Measurements from ENCODE around the gene SSBP2. TPM values are rescaled to one million over a fixed set of nuclear protein-coding genes. Genes with fewer than 3 reads are reported as not detected.

The SSBP2 gene
- total RNA-seq, 4 donors from 2014 or later, result 48.6 to 80.4 (median 71.9) TPM

DNA sequence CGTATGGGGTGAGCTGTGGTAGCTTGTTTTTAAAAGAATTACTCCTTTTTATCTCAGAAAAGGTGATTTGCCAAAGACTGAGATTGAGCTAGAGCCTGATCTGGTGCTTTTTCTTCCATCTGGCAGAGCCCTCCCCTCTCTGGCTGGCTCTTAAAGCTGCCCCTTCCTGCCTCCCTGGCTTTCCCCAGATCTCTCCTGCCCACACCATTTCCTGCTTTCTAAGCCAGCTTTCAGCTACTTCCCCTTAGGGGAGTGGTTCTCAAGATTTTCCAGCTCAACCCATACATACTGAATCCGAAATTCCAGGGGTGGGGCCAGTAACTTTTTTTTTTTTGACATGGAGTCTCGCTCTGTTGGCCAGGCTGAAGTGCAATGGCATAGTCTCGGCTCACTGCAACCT lies 352.2 kb downstream of the SSBP2 start:
- TF ChIP-seq CTCF (IDR thresholded peaks at IDR 0.05; ENCODE audit: low read depth), result no peak

GRCh38 chr5:81397176-81397575 lies 353.7 kb downstream of the SSBP2 start:
- no peak for TF ChIP-seq CTCF (IDR thresholded peaks at IDR 0.05; ENCODE audit: low read depth)

DNA sequence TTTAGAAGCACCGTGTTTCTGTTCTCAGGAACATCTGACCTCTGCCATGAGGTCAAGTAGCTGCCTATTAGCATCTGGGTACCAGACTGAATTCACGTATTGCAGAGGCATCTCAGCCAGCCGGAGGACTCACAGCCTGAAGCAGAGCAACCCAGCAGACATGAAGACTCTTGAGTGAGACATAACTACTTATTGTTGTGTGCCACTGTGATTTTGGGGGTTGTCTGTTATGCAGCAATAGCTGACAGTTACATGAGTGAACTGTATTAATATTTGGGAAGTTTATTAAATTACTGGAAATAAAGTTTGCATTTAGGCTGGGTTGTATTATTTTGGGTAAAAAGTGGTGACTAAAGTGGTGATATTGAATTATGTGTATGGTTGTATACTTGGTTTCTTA lies 355.6 kb downstream of the SSBP2 start:
- TF ChIP-seq CTCF (IDR thresholded peaks at IDR 0.05; ENCODE audit: low read depth), result no peak

GRCh38 chr5:81393783-81394718 lies 356.8 kb downstream of the SSBP2 start, which contains the start of gene ACOT12:
Gene ACOT12, minus strand, starts transcription at chr5:81394134. Its CDS starts 20 bp downstream, at chr5:81394114.
- no peak for TF ChIP-seq CTCF (IDR thresholded peaks at IDR 0.05; ENCODE audit: low read depth)

DNA sequence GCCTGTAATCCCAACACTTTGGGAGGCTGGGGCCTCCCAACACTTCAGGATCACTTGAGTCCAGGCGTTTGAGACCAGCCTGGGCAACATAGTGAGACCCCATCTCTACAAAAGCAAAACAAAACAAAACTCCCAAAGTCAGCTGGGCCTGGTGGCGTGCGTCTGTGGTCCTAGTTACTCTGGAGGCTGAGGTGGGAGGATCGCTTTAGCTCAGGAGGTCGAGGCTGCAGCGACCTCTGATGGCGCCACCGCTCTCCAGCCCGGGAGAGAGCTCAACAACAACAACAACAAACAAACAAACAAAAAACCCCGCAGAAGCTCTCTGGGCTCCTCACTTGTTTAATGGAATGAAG lies 357.5 kb downstream of the SSBP2 start:
- TF ChIP-seq CTCF (IDR thresholded peaks at IDR 0.05; ENCODE audit: low read depth), result no peak

DNA sequence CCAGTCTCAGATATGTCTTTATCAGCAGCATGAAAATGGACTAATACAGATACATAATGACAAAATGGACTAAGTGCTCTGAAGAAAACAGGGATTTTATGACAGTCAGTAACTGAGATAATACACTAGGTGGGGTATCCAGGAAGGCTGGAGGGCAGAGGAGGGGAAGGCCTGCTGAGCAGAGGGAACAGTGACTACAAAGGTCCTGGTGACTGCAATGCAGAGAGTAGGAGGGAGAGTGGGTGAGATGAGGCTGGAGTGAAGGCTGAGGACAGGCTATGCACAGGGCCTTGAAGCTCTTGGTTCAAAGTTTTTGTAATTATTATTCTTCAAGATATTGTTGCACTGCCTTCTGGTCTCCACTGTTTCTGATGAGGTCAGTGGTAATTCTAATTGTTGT lies 361.9 kb downstream of the SSBP2 start:
- TF ChIP-seq CTCF (IDR thresholded peaks at IDR 0.05; ENCODE audit: low read depth), result no peak

DNA sequence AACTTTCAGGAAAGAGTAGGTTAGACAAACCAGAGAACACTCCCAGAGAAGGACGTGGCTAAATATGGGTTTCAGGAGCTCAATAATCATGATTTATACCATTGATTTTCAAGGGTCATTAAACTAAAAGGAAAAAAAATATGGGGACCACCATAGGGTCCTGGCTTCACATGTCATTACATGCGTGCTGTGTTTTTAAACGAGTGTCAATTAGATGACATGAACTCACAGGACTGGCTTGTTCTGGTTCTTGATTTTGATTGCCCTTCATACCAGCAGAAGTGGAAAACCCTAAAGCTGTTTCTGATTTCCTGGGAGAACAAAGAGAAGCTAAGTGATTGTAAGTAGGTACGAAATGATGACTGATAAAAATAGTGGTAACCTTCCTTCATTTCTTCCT lies 362.7 kb downstream of the SSBP2 start:
- TF ChIP-seq CTCF (IDR thresholded peaks at IDR 0.05; ENCODE audit: low read depth), result no peak

Measured in subcutaneous adipose tissue (tissue), 4 donors.